Esophagus squamous epithelium (tissue), 4 donors: ENCODE data around the gene ST3GAL3.

Experiments used
- CTCF ChIP-seq, 6 experiments: fragments of 450-650 bp in 4 of 6; fragments of 200-600 bp in 2 of 6; sonication (generic) in 2 of 6; IDR thresholded peaks; one replicate each; pipeline ENCODE4 v1.5.1; 2016 to 2019; ENCODE audit warnings: antibody characterized with exemption in 6 of 6, mild to moderate bottlenecking in 4 of 6, moderate library complexity in 4 of 6
- POLR2A ChIP-seq, 4 donors: fragments of 450-650 bp; IDR thresholded peaks; one replicate each; pipeline ENCODE4 v1.6.1; 2017; ENCODE audit warnings: antibody characterized with exemption in 4 of 4, mild to moderate bottlenecking in 4 of 4, moderate library complexity in 3 of 4

DNA sequence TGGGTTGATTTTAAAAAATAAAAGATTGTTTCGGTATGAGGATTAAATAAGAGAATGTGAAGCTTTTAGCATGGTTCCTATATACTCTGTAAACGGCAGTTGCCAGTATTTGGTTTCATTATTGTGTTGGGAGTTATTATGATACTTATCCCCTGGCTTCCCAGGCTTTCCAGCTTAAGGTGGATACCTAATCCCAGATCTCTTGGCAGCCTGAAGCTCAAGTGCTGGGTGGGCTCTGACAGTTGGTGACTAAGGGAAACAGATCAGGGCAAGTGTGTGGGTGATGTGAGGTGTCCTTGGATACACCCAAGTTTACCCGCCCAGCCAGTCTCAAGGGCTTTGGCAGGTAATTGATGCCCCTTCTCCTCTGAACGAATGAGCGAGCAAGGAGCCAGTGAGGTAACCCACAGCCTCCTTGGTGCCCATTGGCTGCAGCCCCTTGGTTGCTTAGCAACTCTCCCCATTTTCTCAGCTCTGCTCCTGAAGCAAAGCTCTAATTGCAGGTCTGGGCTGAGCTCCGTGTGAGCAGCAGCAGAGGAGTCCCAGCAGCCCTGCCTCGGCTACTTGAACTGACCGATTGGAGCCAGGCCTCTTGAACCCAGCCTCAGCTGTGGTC, 245.5 kb downstream of the ST3GAL3 start:
- TF ChIP-seq POLR2A (IDR thresholded peaks at IDR 0.05) (no peak), CTCF (IDR thresholded peaks at IDR 0.05) (no peak)
